Neutrophil (primary cell): ENCODE data around the gene PABPN1L.

Experiments
- H3K27ac ChIP-seq: fragments of 200-600 bp; sonication (generic); 2 replicates; pipeline ENCODE4 v1.5.1; 2016; ENCODE audit warnings: mild to moderate bottlenecking, moderate library complexity
- H3K27me3 ChIP-seq: fragments of 200-600 bp; sonication (generic); 2 replicates; pipeline ENCODE4 v1.6.0; 2016; ENCODE audit warnings: mild to moderate bottlenecking
- H3K36me3 ChIP-seq: fragments of 200-600 bp; sonication (generic); 2 replicates; pipeline ENCODE4 v1.5.1; 2017
- H3K4me1 ChIP-seq, 2 experiments: fragments of 200-600 bp in 1 of 2; sonication (generic) in 1 of 2; 1 replicate in 1 of 2; 2 replicates in 1 of 2; pipeline versions ENCODE4 v1.5.1 to v1.6.1; 2013 to 2016; ENCODE audit warnings: low read depth in 1 of 2, low read length in 1 of 2, mild to moderate bottlenecking in 1 of 2, moderate library complexity in 1 of 2; ENCODE audit not compliant: control insufficient read depth in 1 of 2, insufficient read depth in 1 of 2
- H3K4me3 ChIP-seq, 2 experiments: fragments of 200-600 bp in 1 of 2; sonication (generic) in 1 of 2; 1 replicate in 1 of 2; 2 replicates in 1 of 2; pipeline ENCODE4 v1.5.1; 2013 to 2016; ENCODE audit warnings: low read depth in 1 of 2, low read length in 1 of 2, mild to moderate bottlenecking in 1 of 2, moderate library complexity in 1 of 2
- H3K9me3 ChIP-seq: fragments of 200-600 bp; sonication (generic); 2 replicates; pipeline ENCODE4 v1.5.1; 2016
- TF ChIP-seq, protein P1 (sequence below): fragments of 200-600 bp; sonication (generic); IDR thresholded peaks from 2 replicates; pipeline ENCODE4 v1.5.1; 2016; ENCODE audit warnings: antibody characterized with exemption

Gene PABPN1L

GRCh38 chr16:88876942-88877526 lies 10.6 kb upstream of the PABPN1L start:
- H3K4me3 ChIP-seq, result no peak overlapping the region
- peaks cover 84% of the 10 kb centered on the region for H3K36me3 ChIP-seq
- H3K27me3 ChIP-seq, result peaks cover 12% of the 10 kb centered on the region
- no peaks in the 10 kb centered on the region for H3K9me3 ChIP-seq
- H3K4me1 ChIP-seq, result no peaks in the 10 kb centered on the region
- TF ChIP-seq, protein P1, sequence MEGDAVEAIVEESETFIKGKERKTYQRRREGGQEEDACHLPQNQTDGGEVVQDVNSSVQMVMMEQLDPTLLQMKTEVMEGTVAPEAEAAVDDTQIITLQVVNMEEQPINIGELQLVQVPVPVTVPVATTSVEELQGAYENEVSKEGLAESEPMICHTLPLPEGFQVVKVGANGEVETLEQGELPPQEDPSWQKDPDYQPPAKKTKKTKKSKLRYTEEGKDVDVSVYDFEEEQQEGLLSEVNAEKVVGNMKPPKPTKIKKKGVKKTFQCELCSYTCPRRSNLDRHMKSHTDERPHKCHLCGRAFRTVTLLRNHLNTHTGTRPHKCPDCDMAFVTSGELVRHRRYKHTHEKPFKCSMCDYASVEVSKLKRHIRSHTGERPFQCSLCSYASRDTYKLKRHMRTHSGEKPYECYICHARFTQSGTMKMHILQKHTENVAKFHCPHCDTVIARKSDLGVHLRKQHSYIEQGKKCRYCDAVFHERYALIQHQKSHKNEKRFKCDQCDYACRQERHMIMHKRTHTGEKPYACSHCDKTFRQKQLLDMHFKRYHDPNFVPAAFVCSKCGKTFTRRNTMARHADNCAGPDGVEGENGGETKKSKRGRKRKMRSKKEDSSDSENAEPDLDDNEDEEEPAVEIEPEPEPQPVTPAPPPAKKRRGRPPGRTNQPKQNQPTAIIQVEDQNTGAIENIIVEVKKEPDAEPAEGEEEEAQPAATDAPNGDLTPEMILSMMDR, result no peak
- H3K27ac ChIP-seq, result no peak overlapping the region

GRCh38 chr16:88875703-88876234 lies 9.3 kb upstream of the PABPN1L start:
- Histone ChIP-seq H3K4me1 (peaks cover 4 to 8% of the 10 kb centered on the region in 2 experiments), H3K9me3 (no peaks in the 10 kb centered on the region), H3K27me3 (peaks cover 25% of the 10 kb centered on the region), H3K4me3 (no peak overlapping the region), H3K36me3 (peaks cover 72% of the 10 kb centered on the region), H3K27ac (no peak overlapping the region)
- TF ChIP-seq, protein P1, result no peak

DNA sequence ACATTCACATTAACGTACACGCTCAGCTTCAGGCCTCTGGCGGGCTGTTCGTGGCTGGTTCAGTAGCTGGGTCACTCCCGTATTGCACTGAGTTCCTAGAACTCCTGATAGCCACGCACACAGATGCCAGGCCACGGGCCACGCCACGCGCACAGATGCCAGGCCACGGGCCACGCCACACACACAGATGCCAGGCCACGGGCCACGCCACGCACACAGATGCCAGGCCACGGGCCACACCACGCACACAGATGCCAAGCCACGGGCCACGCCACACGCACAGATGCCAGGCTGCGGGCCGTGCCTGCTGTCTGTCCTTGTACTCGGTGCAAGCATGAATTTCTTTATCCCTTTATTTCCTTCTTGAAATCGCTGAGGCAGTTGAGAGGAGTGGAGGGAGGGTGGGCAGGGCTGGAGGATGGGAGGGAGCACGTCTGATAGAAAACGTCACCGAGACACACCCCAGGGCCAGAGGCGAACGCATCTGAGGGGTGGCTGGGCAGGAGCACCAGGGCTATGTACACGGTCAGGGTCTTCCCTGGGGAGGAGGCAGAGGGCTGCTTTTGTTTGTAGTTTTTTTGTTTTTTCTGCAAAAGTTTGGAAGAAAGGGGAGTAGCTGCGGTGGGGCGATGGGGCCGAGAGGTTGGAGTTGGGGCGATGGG lies 8.6 kb upstream of the PABPN1L start:
- TF ChIP-seq, protein P1, result no peak
- no peak overlapping the region for H3K27ac ChIP-seq
- H3K9me3 ChIP-seq, result no peaks in the 10 kb centered on the region
- H3K4me1 ChIP-seq, result peaks cover 6 to 8% of the 10 kb centered on the region in 2 experiments
- H3K27me3 ChIP-seq, result peaks cover 32% of the 10 kb centered on the region
- no peak overlapping the region for H3K4me3 ChIP-seq
- H3K36me3 ChIP-seq, result peaks cover 65% of the 10 kb centered on the region

DNA sequence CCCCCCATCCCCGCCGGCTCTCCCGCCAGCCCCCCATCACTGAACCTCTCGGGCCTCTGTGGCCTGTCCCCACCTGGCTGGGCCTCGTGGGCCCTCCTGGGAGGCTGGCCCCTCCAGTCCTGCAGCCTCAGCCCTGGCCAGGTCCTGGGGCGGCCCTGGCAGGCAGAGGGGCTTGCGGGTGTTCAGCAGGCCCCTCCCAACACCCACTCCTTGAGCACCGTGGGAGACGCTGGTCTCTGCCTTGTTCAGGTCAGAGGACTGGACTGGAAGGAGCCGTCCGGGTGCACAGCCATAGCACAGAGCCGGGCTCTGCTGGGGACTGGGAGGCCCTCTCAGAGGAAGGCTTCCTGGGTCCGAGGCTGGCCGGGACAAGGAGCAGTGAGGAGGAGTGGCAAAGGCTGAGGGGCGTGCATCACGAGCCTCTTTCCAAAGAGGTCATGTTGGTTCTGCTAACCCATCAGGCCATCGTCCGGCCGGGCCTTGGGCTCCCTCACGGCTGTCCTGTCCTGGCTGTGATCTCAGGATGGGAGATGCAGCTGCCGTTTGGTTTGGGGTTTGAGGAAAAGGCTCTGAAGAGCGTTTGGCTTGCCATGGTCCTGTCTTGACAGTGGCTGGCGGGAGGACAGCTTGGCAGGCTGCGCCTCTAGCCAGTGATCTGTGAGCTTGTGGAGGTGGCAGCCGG lies 6.3 kb upstream of the PABPN1L start:
- H3K4me3 ChIP-seq, result no peak overlapping the region
- no peaks in the 10 kb centered on the region for H3K9me3 ChIP-seq
- peaks cover 6 to 8% of the 10 kb centered on the region in 2 experiments for H3K4me1 ChIP-seq
- peaks cover 42% of the 10 kb centered on the region for H3K36me3 ChIP-seq
- TF ChIP-seq, protein P1, result no peak
- peaks cover 44% of the 10 kb centered on the region for H3K27me3 ChIP-seq
- H3K27ac ChIP-seq, result no peak overlapping the region

DNA sequence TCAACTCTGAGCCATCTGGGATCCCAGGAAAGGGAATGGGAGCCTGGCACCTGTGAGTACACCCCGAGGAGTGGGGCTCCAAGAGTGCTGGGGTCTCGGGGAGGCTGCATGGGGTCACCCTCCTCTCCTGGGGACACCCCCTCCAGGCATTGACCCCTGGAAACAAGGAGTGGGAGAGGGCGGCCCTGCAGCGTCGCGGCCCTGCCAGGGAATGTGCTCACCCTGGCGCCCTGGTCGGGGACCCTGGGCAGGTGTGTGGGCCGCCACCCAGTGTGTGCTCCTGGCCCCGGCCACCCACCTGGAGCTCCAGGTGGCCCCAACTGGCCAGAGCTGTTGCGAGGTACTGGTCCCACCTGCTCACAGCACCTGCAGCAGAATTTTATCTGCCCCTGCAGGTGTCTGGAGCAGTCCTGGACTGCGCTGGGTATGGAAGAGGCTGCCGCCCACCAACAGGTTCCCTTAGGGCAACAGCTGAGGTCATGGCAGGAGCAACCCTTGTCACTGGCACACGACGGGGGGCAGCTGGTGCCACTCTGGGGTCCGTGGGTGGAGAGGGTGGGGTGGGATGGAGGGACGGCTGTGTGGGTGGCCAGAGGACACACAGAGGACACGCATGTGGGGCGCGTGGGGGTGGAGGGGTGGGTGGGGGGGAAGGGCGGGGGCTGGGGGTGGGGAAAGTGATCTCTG lies 5.4 kb upstream of the PABPN1L start:
- TF ChIP-seq, protein P1, result no peak
- no peaks in the 10 kb centered on the region for H3K9me3 ChIP-seq
- no peak overlapping the region for H3K27ac ChIP-seq
- no peak overlapping the region for H3K4me3 ChIP-seq
- peaks cover 44% of the 10 kb centered on the region for H3K27me3 ChIP-seq
- H3K36me3 ChIP-seq, result peaks cover 33% of the 10 kb centered on the region
- peaks cover 6 to 8% of the 10 kb centered on the region in 2 experiments for H3K4me1 ChIP-seq
